GM19455 (cell line): ENCODE data around the gene GLIS2.

ENCODE experiments used
- ATAC-seq: cut with Tn5 transposase; IDR thresholded peaks from one replicate; pipeline ENCODE4 v1.9.1; 2021; ENCODE audit not compliant: unreplicated experiment

Gene GLIS2

DNA sequence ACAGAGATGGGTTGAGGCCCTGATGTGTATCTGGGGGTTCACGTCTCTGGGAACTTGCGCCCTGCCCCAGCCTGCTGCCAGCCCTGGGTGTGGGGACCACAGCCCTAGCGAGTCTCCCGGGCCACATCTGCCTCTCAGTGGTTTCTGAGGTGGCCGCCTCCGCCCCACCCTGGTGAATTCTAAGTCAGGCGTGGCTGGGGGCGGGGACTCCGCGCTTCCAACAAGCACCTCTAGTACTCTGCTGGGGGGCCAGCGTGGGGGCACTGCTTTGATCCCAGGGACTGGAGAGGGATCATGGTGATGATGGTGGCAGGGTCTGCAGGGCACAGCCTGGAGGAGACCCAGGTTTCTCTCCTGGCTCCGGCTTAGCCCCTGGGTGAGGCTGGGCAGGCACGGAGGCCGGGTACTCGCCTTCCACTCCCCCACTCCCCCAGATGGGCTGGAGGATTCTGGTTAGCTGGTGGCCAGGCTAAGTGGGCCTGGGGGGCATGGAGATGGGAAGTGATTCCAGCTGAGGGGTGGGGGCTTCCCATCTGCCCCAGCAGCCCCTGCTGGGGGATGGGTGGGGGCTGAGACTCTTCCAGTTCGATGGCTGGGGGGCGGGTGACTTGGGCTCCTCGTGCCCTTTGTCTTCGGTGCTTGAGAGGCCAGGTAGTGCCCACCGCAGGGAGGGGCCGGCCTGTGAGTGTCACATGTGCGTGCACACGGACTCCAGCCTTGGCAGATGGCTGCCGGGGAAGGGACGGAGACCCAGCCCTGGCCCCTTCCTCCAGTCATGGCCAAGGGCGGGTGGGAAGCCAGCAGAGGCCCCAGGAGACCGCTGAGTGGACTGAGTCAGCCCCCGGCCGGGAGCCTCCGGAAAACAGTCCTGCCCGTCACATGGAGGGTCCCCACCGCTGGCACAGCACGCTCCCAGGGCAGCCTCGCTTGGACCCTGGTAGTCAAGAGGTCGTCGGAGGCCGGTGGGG, 3.9 kb downstream of the GLIS2 start:
- ATAC-seq: no peak

DNA sequence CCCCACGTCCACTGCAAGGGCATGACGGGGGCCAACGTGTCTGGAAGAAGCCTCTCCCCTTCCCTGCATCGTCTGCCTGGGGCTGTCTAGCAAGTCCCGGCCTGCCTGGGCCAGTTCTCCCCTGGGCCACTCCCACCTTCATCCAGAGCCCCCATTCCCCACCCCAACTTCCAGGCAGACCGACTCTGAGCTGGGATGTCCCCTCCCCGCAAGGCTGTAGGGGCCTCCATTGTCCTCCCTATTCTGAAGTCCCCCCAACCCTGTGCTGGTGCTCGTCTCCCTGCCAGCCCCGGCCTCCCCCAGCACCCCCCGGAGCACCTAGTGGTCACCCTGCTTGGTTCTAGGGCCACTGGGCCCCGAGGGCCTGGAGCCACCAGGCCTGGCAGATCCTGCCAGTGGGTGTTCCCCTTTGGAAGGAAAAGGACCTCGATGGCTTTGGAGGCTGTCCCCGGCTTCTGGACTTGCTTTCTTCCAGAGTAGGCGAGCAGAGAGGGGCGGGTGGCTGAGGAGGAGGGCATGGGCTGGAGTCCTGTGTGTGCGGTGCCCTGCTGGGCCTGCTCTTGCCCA, 4.8 kb downstream of the GLIS2 start:
- ATAC-seq: no peak

DNA sequence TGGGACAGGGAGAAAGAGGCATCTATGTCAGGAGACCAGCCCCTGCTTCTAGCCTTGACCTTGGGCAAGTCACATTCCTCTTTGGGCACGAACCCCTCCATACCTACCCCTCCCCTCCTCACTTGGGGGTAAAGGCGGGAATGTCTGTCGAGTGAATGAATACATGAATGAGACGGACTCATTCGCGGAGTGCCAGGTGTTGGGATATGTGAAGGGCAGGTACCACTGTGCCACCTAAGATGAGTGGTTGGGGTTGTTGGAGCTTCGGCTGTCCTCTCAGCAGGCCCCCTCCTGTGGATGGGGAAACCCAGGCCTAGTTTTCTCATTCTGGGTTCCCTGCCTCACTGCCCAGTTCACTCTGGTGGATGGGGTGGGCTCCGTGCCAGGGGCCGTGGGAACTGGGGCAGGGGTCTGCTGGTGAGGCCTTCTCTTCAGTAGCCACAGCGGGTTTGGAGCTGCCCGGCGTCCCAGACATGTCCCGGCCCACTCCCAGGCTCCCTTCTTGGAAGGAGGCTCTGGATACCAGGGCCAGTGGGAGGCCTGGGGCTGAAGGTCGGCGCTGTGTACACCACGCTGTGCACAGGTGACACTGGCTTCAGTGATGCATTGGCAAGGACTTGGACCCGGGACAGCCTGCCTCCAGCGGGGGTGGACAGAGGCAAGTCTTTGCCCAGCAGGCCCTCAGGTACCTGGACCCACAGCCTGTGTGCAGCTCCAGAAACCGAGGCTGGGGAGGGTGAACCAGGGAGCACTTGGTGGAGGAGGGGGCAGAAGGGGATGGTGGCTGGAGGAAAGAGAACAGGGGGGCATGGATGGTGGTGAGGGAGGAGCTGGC, 5.6 kb downstream of the GLIS2 start:
- no peak for ATAC-seq

DNA sequence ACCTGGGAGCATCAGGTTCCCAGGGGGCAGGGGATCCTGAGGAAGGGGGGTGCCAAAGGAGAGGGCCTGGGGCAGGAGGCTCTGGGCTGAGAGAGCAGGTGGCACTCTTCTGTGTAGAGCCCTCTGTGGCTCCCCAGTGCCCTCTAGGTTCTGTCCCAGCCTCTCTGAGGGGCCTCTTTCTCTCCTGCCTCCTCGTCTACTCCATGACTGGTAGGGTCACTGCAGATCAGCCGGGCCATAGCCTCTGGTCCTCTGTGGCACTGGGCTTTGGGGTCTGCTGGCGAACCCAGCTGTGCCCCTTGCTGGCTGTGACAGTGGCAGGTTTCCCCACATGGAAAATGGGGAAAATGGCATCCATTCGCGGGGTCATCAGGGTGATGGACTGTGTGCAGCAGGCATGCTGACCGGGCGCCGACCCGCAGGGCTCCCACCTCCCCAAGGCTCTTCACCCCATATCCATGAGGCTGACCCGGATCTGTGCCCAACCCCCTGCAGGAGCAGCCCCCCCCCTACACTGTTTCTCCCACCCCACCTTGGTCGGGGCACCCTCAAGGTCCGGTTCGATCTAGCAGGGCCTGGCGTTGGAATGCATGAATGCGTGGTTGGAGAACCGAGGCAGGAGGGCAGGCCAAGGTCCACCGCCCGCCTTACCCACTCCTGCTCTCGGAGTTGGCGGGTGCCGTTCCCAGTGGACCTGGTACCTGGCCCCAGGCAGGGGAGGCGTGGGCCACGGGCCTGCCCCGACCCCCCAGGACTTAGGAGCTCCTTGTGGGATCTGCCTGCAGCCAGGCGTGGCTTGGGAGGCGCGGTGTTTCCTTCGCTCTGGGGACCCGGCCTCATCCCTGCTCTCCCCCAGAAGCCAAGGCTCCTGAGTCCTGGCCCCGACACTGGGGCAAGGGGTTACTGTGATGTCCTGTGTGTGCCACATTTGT, 6.5 kb downstream of the GLIS2 start:
- ATAC-seq: no peak

DNA sequence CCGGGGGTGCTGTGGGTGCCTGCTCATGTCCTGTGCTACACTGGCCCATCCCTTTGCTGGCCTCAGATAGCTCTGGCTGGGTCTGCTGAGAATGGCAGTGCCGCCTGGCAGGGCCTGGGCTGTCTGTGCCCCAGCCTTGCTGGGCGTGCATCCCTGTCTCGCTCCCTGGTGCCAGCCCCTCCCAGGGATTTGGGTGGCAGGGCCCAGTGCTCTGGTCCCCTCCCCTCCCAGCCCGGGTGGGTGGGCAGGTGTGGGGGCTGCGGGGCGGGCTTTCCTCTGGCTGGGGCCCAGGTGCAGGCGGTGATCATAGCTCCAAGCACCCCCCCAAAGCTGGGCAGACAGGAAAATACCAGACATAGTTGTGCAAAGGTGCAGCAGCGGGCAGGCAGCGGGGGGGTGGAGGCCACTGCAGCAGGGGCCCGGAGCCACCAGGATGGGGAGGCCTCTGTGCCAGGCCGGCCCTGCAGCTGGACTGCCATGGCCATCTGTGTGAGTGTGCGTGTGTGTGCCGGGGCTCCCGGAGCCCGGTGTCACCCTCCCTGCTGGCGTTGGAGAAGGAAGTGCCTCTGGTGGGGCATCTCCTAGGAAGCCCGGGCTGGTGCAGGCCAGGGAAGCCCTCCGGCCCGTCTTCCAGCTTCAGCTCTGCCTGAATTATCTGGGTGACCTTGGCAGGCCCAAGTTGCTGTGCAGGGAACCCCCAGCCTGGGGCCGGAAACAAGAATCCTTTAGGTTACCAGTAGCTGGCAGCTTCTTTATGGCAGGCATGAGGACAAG, 7.4 kb downstream of the GLIS2 start:
- ATAC-seq: no peak

DNA sequence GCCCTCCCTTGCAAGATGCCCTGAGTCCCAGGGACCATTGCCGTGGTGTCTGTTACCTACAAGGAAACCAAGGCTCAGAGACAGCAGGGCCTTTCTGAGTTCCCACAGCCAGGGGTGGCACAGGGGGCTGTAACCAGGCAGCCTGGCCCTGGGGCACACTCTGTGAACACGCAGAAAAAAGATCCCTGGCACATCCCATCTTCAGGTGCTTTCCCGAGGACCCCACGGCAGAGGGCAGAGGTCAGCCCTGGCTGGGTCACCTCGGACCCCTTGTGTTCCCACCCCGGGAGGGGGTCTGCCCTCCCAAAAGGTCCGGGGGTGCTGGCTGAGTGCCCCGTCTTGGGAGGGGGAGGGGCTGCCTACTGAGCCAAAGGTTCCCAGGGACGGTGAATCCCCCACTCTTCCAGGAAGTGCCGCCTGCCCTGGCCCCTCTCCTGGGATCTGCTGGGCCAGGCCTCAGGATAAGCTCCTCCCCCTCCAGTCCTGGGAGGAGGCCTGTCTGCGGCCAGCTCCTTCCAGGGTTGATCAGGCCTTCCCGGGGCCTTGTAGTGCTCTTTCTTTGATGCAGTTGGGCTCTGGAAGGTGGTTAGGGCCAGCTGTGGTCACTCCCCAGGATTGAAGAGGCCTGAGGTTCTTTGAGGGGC, 8.1 kb downstream of the GLIS2 start:
- ATAC-seq: no peak

DNA sequence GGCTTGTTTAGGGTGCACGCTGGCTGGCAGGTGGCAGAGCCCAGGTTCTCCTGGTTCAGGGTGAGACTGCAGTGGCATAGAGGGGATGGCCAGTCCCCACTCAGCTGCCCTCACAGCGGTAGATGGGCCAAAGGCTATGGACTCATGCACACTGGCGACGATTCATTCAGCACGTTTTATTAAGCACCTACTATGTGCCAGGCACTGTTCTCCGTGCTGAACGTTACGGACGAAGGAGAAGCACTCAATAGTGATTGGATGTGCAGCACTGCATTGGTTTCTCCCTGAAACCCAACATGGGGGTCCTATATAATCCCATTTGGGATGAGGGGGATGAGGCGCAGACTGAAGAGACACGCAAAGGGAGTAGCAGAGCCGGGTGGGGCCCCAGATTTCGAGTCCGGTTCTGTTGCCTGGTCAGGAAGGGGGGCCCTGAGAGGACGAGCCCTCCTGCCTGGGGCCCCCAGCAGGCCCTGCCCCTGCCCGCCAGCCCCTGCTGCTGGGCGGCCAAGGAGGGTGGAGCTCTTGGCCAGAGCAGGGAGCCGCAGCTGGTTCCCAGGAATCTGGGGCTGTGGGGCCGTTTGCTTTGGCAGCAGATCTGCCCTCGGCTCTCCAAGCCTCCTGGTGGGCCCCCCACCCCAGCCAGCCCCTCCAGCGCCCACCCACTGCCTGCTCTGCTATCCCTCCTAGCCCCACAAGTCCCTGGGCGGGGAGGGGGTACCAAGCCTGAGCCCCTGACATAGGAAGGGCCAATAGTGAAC, 8.8 kb downstream of the GLIS2 start:
- ATAC-seq: no peak

DNA sequence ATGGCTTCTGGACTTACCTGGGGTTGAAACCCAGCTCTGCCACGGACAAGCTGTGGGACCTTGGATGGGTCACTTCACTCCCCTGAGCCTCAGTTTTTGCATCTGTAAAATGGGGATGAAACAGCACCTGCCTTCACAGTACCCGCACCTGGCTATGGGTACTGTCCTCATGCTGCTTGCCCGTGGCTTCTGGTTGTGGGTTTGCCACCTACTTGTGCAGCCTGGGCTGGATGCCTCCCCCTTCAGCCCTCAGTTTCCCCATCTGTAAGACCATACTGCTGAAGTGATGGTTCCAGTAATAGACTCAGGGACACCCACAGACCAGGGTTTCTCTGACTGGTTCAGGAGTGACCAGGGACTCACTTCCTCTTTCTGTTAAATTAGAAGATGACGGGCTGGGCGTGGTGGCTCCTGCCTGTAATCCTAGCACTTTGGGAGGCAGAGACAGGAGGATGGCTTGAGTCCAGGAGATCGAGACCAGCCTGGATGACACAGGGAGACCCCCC, 9.4 kb downstream of the GLIS2 start:
- no peak for ATAC-seq

DNA sequence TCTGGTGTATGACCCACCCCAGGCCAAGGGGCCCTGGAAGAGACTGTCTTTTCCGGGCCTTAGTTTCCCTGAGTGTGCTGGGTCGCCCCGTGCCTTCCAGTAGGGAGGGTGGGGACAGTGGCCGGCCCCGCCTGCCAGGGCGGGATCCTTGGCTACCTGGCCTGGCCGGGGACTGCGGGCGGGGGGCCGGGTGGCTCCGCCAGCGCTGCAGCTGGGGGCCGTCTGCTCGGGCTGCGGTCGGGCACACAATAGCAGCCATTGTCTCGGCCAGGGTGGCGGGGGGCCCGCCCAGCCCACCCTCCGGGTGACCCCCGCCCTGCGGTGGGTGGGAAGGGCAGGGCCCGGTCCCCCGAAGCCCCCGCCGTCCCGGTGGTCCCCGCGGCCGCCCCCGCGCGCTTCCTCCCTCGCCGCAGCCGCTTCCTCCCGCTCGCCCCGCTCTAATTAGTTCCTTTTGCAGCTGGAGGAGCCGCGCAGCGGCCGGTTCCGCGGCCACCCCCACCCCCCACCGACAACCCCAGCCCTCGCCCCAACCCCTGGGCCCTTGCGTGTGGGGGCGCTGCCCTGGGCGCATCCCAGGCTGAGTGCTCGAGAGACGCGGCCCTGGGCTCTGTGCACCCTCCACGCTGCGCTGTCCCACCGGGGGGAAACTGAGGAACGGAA, 11.6 kb downstream of the GLIS2 start:
- no peak for ATAC-seq

DNA sequence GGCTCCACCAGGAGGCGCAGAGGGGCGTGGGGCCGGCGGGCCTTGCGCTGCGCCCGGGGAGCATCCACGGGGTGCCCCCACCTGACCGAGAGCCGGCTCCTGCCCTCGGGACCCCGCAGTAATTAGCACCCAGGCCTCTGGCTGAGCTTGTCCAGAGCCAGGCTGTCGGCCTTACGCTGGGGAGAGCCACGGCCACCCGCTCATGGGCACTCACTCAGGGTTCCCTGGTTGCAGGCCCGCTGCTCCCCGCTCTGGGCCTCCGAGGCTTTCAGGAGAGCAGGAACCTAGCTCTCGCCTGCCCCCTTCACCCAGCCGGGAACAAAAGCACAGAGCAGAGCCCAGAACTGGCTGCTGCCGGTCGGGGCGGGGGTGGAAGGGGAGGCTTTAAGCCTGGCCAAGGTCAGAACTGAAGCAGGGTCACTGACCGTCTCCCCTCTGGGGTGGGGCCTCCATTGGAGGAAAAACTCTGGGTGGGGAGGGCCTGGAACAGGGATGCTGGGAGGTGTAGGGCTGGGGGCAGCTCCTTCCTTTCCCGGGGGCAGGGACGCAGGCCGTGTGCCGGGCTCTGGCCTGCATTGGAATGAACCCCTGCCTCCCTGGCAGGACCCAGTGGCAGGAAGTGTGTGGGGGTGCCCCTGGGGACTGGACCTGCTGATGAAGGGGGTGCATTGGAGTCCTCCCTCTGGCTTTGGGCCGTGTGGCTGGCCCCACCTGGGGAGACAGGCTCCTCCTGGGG, 12.3 kb downstream of the GLIS2 start:
- ATAC-seq: no peak

DNA sequence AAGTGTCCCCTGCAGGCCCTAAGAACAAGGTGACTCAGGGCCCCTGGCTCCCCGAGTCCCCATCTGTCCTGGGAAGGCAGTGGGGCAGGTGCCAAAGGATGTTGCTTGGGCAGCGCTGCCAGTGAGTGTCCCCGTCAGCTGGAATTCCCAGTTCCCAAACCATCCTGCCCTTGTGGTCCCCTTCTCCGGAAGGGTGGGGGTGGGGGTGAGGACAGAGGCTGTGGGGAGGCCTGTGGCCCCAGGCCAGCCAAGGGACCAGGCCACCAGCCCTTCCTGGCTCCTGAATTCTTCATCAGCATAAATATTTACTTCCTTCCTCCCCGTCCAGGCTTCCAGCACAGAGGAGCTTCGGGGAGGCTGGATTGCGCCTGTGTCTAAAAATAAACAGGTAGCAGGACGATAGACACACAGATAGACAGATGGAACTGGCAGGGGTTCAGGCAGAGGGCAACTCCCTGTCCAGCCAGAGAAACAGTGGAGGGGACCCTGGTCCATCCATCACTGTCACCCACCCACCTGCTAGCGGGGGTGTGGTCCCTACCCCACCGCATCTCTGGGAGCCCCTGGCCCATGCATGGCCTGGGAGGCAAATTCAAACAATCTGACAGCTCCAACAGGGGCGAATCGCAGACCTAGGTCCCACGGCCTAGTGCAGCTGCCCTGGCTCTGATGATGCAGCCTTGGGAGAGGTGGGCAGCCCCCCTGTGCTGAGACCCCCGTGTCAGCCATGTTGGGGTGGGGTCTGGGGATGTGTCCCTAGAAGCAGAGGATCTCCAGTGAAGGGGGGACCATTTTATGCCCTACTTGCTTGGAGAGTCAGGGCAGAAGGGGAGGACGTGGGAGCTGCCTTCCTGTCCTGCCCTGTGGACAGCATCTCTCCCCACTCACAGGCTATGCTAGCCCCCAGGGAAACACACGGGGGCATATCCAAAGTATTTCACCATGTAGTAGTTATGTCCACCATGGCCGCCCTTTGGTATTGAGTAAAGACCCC, 13.2 kb downstream of the GLIS2 start:
- ATAC-seq: no peak

DNA sequence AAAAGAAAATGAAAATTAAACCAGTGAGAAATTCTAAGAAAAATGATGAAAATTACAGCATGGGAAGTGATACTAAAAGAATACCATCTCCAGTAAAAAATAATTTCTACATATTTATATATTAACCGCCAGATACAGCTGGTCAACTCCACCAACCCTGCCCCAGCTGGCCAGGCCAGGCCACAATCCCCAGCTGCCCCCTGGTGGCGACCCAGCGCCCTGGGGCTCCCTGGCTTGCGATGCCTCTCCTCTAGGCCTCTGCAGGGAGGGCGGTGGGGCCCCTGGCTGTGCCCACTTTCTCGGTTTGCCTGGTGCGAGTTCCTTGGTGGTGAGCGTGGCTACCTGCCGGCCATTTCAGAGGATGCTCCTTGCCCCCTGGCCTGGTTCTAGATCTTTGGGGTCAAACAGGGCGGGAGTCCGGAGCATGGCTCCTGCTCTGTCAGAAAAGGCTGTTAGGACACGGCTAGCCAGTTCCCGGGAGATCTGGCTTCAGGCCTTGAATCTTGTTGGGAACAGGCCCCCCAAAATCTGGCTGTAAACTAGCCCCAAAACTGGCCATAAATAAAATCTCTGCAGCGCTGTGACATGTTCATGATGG, 14.5 kb downstream of the GLIS2 start:
- no peak for ATAC-seq

DNA sequence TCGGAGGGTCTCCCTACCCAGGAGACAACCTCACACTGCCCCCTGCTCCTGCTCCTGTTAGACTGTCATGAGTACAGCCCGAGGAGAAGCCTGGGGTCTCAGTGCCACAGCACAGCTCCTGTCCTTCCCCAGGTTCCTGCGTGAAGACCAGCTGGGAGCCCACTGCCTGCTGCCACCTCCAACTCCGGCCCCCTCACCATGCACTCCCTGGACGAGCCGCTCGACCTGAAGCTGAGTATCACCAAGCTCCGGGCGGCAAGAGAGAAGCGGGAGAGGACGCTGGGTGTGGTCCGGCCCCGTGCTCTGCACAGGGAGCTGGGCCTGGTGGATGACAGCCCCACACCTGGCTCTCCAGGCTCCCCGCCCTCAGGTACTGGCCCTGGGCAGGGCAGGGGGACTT, 16.2 kb downstream of the GLIS2 start:
- no peak for ATAC-seq

DNA sequence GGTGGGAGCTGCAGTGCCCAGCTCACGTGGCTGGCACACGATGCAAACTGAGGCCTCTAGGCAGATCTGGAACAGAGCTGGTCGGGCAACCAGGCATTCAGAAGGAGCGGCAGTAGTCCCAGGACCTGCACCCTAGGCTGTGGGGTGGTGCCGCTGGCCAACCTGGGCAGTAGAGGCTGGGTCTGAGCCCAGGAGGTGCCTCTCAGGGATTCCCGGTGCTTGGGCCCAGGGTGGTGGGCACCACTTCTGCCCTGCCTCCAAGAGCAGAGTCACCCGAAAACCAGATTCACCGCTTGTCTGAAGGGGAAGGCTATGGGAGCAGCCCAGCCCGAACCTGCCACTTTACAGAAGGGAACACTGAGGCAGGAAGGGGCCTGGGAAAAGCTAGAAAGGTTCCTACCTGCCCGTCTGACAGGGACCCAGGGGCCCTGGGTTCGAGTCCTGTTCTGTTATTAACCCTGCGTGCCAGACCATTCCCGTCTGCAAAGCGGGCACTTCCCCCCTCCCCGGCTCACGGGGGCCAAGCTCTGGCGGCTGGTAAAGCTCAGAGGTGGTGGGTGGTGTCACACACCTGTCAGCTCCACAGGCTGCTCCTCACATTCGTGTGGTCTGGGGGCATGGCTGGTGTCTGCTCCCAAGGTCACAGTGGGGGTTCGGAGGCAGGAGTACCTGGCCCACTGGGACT, 16.9 kb downstream of the GLIS2 start:
- no peak for ATAC-seq

DNA sequence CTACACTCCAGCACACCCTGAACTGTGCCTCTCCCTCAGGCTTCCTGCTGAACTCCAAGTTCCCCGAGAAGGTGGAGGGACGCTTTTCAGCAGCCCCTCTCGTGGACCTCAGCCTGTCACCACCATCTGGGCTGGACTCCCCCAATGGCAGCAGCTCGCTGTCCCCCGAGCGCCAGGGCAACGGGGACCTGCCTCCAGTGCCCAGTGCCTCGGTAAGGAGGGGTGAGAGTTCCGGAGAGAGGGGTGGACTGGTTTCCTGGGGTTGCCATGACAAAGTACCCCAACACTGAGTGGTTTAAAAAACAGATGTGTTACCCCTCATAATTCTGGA, 17.4 kb downstream of the GLIS2 start:
- ATAC-seq: no peak
